Measurements from ENCODE around the gene RERE. TPM values are rescaled to one million over a fixed set of nuclear protein-coding genes. Genes with fewer than 3 reads are reported as not detected.
"Not testable (repeated sequence)": the region's sequence is repeated elsewhere in the genome, so short reads cannot be mapped to it uniquely, and the experiment has no call there.

RERE gene
- total RNA-seq, 1 experiment from 2014 or later = 37.1 TPM

DNA sequence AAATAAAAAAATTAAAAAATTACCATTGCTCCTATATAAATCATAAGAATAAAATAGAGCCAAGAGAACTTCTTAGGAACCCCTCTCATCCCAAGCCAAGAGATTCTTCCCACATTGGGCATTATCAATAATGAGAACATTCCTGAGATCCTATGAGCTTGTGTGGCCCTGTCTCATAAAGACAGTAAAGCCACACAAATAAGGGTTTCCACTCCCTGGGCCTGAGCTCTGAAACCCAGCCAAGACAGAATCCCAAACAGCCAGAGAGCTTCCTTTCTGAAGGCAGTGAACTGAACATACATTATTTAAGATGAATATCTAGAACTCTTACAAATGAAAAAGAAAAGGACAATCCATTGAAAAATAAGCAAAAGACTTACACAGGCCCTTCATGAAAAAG lies 431.2 kb downstream of the RERE start:
- no peak for DNase-seq (ENCODE audit: low spot score)

DNA sequence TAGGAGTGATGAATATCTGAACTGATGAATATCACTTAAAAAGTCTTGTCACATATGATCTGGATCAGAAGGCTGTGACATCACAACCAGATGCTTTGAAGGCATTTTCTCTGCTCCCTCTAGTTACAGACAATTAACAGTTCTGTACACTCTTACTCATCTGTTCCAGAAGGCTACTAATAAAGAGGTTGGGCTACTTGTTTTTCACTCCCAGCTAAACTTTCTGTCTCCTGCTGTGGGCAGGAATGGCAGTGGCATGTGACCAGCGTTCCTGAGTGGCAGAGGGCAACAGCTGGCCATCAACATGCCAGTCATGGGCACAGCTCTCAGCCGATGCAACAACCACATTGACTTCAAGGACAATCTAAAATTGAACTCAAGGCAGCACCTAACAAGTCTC lies 432.9 kb downstream of the RERE start:
- DNase-seq (ENCODE audit: low spot score) = no peak

DNA sequence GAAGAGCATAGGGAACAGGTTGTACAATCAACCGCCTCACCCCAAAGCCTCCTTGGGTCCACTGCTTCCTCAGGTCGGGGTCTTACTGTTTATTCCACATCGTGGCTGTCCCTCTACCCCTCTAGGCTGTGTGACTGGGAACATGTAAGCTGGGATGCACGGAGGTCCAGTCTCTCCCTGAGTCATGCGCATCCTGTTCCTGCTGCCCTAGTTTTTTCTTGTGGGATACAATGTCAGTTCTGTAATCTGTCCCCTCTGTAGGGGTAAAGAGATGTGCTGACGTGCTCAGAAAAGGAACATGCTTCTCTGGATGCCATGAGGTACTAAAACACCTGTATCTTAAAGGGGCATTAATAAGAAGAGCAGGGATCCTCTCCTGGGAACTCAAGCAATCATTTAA lies 433.4 kb downstream of the RERE start:
- DNase-seq (ENCODE audit: low spot score) = no peak

DNA sequence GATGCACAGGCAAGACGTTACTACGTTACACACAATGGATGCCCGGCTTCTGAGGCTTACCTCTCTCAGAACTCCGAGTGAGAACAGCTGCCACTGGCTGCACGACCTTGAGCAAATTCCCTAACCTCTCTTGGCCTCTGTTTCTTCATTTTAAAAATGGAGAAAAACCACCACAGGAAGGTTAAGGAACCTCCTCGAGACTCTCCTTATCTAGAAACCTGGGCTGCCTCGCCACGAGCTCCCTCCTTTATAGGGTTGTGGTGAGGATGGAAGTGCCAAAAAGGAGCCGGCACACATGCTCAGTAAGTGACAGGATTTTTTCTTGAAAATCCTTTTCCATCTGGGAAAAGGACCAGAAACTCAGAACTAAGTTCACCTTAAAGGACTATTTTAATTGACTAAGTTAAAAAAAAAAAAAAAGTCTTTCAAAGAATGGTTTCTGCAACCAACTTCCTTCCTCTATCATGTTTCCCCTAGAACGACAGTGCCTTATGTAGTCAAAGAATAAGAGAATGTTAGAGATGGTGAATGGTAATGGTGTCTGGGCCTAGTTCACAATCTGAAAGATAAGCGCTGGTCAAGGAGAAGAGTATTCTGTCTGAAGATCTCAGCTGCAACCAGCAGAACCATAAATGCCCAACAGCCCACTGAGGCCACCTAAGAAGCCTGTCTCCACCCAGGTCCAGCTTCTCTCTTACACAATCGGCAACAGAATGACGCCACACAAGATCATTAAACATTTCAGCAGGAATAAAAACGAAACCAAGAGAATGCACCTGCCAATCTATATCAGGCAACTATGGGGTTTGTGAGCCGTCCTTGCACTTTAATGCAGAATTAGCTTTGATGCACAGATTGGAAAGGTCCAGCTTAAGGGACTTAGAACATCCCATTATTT lies 434.6 kb downstream of the RERE start:
- no peak for DNase-seq (ENCODE audit: low spot score)

DNA sequence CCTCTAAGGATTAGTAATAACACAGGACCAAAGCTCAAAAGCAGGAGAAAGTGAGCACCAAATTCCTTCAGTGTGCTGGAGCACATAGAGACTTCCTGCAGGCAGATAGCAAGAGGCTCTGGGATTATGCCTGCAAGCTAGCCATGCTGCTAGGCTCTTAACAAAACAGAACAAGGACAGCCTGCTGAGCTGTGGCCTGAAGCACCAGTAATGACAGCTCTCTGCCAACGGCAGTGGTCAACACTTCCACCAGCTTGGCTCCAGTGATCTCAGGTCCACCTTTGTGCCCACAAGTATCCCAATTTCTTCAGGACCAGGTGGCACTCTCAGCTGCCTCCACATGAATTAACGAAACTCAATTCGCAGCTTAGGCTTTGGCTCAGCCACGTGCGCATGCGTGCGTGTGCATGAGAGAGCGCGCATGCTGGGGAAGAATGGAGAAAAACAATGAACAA lies 435.4 kb downstream of the RERE start:
- DNase-seq (ENCODE audit: low spot score) = no peak

DNA sequence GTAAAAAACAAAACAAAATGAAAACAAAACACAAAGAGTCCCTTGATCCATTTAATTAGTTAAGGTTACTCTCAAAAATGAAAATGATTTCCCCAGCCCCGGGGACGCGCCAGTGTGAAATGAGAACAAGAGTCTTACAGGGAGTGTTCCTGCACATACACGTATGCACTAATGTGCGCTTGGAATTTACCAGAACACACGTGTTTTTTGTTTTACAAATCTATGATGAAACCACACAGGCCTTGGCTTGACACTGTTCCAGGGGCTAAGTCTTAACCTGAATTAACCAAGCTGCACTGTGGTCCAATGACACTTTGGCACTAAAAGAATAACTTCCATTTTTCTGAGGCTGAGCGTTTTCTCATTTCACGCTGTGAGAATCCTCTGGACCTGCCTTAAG lies 435.8 kb downstream of the RERE start:
- DNase-seq (ENCODE audit: low spot score) = no peak

DNA sequence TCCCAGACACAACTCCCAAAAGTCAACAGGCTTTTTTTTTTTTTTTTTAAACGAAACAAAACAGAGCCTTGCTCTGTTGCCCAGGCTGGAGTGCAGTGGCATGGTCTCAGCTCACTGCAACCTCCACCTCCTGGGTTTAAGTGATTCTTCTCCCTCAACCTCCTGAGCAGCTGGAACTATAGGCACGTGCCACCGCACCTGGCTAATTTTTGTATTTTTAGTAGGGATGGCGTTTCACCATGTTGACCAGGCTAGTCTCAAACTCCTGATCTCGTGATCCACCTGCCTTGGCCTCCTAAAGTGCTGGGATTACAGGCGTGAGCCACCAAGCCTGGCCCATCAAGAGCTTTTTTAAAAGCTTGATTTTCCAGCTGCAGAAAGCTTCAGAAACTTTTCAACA lies 437.1 kb downstream of the RERE start:
- DNase-seq (ENCODE audit: low spot score) = not testable (repeated sequence)

DNA sequence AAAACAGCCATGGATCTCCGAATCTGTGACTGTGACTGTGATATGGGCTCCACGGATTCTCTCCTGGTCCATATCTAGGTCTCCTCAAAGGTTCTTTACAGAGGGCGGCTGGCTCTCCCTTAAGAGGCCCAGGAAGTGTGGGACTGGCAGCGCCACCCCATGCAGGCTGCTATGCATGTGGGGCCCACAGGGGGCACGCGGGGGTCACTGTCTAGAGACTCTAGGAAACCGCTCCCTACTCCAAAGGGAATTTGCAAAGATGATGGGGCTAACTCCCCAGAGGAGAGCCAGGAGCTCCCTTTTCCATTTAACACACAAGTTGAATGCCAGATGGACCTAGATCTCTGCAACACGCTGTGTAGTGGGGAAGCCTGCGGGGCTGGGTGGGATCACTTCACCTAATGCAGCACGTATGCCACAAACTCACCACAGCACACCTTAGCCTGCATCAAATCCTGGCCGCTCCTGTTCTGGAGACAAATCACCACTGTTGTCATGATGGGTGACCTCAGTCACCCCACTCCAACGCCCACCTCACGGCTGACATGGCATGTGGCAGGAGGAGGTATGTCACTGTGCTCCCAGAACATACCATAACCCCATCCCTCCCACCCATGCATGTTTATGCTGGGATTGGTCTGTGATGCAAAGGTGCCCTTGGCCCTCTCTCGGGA lies 437.8 kb downstream of the RERE start:
- DNase-seq (ENCODE audit: low spot score) = no peak

DNA sequence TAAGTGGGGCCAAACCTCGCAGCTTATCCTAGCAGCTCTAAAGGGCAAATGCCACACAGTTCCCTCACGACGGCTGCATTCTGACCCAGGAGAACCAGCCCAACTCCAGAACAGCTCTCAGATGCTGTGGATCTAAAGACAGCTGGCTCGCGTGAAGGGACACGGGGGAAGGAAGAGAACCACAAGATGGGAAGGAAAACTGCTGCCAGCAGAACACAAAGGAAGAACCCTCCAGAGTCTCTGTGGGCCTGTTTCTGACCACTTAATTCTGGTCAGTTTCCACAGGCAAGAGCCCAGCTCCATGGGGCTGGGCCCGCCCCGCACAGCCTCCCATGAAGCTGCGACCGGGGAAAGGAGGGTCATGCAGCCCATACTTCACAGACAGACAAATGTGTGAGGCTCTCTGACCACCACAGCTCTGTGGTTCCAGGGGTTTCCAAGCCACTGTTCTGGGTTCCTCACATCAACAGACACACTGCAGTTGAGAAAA lies 438.4 kb downstream of the RERE start:
- DNase-seq (ENCODE audit: low spot score) = no peak

DNA sequence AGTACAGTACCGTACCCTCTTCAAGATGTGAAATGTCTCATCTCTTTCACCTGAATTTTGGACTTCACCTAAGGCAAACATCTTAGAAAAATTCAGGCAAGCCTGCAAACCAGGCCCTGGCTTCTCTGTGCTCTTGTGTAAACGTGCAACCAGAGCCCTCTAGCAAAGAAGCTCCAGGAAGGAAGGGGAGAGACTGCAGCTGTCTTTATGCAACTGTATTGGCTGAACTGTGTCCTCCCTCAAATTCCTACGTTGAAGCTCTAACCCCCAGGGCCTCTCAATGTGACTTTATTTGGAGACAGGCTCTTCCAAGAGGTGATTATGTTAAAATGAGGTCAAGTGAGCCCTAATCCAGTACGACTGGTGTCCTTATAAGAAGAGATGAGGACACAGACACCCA lies 439.3 kb downstream of the RERE start:
- DNase-seq (ENCODE audit: low spot score) = no peak

DNA sequence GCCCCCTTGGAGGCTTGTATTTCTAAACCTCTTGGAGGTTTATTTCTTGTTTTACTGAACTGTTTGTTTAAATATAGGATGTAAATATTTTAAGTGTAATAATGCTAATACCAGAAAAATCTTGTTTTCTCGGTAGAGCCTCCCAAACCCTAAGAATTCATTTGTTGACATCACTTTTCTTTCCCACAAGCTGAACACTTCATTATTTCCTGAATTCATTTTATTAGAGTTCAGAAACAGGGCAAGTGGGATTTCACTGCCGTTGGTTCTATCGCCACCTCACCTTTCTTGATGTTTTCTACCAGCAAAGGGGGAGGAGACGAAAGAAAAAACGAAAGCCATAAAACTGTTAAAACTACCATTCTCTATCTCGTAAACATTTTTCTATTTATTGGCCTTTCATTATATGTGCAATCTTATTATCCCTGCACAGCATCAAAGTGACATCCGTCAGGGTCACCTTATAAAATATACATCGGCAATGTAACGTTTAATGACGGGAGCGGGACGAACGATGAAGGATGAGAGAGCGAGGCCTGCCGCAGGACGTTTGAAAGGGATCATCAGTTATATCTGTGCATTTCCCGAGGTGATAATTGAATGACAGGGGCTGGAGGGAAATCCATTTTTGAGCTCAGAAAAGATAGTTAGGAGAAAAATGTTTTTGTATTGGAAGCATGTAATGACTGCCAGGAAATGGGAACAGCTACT lies 440.0 kb downstream of the RERE start:
- DNase-seq (ENCODE audit: low spot score) = no peak

DNA sequence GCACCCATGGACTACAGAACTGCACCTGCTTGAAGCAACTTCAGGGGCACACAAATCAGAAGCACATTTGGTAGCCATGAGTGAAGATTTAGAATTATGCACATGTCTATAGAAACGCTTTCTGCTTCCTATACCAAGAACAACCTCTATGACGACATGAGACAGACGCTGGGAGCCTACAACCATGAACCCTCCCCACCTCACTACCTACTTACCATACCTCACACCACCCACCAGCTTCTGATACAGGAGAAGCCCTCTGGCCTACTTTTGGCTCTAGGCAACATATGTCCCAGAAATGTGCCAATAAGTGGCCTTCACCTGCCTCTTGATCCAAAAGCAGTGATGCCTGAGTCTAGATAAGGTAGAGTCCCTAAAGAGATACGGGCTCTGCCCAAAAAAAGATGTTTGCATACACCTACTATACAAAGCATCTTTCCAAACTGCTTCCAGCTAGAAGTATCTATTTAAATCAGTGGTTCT lies 441.0 kb downstream of the RERE start:
- DNase-seq (ENCODE audit: low spot score) = no peak

DNA sequence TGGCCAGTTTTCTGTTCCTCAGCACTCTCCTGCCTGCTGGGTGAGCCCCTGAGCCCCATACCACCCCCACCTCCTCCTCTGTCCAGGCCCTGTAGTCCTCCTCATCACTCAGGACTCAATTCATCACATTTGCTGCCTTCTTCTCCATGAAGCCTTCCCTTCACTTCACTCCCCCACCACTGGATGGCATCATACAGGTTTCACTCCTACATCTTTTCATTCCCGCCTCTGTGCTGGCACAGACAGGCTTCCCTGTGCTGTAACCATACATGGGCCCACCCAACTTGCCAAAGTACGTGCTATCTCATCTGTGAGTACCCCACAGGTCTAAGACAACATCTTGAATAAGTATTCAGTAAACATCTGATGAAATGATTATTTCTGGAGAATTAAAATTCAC lies 442.6 kb downstream of the RERE start:
- peak; percentile 67 for DNase-seq (ENCODE audit: low spot score)

DNA sequence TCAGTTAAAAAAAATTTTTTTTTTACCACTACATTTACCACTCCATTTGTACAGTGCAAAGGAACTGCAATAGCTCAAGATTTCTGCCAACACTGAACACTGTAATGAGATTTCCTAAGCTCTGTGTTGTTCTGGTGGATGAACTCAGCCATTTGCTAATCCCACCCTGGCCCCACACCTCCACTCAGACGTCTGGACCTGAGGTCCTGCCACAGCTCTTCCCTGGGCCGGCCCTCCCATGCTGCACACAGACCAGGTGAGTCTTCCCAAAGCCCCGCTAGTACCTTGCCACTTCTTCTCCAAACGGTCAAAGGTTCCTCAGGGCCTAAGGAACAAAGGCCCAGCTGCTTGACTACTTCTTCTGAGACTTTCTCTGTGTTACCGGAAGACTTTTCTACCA lies 443.1 kb downstream of the RERE start:
- DNase-seq (ENCODE audit: low spot score) = no peak

DNA sequence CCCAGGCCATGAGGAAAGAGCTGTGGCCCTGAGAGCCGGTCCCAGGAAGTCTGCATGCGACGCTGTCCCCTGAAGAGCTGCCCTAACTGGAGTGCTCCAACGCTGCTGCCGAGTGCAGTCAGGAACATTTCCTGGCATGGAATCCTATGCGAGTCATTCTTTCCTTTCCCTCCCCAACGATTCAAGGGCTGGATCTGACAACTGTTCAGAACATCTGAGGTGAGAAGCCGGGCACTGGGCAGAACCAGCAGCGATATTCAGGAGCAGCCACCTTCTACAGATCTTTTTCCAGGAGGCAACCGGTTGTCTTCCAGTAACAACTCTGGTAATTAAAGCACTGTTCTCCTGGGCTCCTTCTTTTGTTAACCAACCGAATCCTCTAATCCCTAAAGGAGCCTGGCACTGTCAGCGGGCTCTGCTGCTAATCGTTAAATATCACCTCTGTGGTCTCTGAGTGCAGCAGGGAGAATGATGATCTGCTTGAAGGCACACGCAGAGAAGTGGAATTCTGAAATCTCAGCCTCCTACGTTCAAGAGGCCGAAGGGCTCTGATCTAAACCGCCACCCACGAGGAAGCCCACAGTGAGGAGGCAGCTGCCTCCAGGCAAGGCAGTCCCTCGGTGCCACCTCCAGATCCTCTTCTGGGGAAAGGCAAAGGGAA lies 443.7 kb downstream of the RERE start:
- DNase-seq (ENCODE audit: low spot score) = no peak

DNA sequence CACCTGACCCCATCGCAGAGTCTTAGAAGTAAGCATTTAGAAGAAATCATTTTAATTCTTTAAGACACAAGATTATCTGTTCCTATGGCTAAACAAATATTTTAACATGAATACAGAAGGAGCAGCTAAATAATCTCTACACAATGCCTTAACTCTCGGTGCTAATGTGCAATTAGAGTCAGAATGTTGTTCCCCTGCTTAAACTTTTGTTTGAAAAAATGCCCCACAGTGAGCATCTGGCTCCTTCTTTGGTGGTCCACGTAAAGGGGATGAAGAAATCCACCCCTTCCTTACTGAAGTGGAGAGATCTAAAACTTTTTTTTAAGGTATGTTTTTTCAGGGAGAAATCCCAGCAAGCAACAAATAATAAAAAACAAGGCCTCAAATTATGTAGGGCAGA lies 444.3 kb downstream of the RERE start:
- DNase-seq (ENCODE audit: low spot score) = no peak

DNA sequence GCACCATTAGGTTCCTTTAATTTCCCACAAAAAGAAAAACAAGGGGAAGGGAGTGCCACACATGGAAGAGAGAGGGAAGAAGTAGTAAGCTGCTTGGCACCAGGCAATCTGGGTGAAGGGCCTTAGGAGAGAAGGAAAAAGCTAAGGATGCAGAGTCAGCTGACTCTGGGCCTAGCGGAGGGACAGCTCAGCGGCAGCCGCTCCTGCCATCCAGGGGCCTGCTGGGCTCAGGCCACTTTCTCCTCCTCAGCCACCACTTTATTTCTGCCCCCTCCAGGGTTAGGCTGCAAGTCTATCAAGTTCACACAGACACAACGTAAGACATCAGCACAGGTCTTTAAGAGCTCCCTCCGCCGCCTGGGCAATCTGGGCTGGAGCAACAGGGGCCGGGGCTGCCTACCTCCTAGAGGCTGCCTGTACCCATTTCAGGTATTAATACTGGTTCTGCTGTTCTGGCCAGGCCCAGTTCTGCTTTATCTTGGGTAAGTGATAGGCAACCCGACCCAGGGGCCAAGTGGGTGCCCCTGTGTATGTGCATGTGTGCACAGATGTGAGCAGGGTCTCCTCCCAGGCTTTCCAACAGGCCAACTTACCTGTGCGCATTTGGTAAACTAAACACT lies 446.0 kb downstream of the RERE start:
- DNase-seq (ENCODE audit: low spot score) = no peak

DNA sequence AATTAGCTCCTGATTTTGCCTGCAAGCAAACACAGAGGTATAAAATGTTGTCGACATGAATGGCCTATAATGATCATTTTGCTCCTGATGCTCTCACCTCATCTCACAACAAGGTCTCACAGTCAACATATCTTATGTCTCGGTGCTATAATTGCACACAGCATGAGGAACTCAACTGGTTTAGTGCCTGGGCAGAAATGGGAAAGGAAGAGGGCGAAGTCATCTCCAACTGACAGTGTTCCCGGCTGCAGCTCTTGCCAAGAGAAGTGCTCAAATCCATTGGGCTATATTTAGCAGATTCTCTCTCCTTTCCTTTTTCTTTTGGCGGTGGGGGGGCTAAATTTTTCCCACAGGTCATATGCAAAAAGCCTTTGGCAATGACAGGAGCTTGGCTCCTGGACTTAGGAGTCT lies 446.5 kb downstream of the RERE start:
- DNase-seq (ENCODE audit: low spot score) = no peak

DNA sequence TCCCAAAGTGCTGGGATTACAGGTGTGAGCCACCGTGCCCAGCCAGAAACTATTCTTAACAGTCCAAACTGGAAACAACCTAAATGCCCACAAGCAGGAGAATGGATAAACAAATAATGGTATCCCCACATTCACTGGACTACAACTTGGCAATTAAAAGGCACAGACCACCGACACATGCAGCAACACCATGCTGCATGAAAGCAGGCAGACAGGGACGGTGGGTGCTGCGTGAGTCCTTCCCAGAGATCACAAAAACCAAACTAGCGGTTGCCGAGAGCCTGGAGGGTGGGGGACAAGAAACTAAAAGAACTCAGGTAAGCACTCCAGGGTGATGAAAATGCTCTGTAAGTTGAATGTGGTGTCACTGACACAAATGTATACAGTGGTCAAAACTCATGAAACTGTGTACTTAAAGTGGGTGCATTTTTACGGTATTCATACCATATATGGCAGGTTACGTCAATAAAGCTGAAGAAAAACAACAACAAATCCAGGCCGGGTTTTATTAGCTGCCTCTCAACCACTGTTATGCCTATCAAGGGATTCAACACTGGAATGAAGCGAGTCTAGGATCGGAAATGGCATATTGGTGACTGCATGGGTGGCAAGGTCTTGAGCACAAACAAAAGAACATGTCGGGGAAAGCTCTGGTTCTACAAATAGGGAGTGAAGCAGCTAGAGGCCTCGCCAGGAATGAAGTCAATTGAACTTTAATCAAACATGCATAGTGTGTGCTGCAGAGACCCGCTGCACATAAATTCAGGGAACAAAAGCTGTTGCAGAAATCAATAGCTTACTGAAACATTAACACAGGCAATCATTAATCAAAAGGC lies 447.2 kb downstream of the RERE start:
- DNase-seq (ENCODE audit: low spot score) = no peak

Measured in HT-29 (cell line).